Neural crest cell (in vitro differentiated cells): ENCODE results near the gene LEMD3. TPM values are rescaled to one million over a fixed set of nuclear protein-coding genes. Genes with fewer than 3 reads are reported as not detected.
A peak's percentile ranks its signal among the peaks of the same experiment; 100 is the strongest.

Source experiments
- DNase-seq: peaks from one replicate; pipeline ENCODE4 v3.0.0; 2021; ENCODE audit warnings: low read depth, mixed read lengths, low spot score
- H3K27ac Mint-ChIP-seq: one replicate; pipeline ENCODE4 v1.8.0; 2021; ENCODE audit warnings: mild to moderate bottlenecking, mixed read lengths; ENCODE audit not compliant: unreplicated experiment
- H3K27me3 Mint-ChIP-seq: 2 replicates; pipeline ENCODE4 v1.8.0; 2021; ENCODE audit warnings: low read depth, mild to moderate bottlenecking, mixed read lengths
- H3K36me3 Mint-ChIP-seq: 2 replicates; pipeline ENCODE4 v1.8.0; 2021; ENCODE audit warnings: low read depth, mild to moderate bottlenecking, mixed read lengths
- H3K4me1 Mint-ChIP-seq: 2 replicates; pipeline ENCODE4 v1.8.0; 2021; ENCODE audit warnings: mixed read lengths
- H3K4me3 Mint-ChIP-seq: one replicate; pipeline ENCODE4 v1.8.0; 2021; ENCODE audit warnings: mild to moderate bottlenecking, mixed read lengths
- H3K9me3 Mint-ChIP-seq: 2 replicates; pipeline ENCODE4 v1.8.0; 2021; ENCODE audit warnings: mixed read lengths
- total RNA-seq: library from RNA; stranded (reverse); gene quantifications from 2 replicates; pipeline ENCODE4 v1.2.1, GENCODE V29; 2021
- TF ChIP-seq, protein P1 (sequence below): fragments of 200-600 bp; sonication (generic); conservative IDR thresholded peaks from 2 replicates; pipeline ENCODE4 v1.5.0; 2021; ENCODE audit warnings: antibody characterized with exemption, mild to moderate bottlenecking

Gene LEMD3
- total RNA-seq, 1 donor from 2014 or later, result 27.8 TPM

DNA sequence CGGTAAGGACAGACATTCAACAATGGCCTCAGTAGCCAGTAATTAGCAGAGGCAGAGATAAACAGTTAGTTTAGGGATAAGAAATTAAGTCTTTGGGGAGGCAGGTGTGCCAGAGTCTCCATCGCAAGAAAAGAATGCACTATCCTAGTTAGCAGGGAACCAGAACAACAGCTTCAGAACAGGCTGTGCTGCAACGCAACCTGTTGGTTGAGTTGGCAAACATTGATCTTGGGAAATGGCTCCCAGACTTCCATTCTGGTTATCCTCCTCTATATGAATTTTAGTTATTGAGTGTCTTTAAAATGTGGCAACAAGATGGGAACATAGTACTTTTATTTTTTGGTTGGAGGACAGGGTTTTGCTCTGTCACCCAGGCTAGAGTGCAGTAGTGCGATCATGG lies 12.3 kb upstream of the LEMD3 start:
- TF ChIP-seq, protein P1, sequence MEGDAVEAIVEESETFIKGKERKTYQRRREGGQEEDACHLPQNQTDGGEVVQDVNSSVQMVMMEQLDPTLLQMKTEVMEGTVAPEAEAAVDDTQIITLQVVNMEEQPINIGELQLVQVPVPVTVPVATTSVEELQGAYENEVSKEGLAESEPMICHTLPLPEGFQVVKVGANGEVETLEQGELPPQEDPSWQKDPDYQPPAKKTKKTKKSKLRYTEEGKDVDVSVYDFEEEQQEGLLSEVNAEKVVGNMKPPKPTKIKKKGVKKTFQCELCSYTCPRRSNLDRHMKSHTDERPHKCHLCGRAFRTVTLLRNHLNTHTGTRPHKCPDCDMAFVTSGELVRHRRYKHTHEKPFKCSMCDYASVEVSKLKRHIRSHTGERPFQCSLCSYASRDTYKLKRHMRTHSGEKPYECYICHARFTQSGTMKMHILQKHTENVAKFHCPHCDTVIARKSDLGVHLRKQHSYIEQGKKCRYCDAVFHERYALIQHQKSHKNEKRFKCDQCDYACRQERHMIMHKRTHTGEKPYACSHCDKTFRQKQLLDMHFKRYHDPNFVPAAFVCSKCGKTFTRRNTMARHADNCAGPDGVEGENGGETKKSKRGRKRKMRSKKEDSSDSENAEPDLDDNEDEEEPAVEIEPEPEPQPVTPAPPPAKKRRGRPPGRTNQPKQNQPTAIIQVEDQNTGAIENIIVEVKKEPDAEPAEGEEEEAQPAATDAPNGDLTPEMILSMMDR, result no peak
- H3K4me1 Mint-ChIP-seq, result peaks cover 1% of the 10 kb centered on the region

DNA sequence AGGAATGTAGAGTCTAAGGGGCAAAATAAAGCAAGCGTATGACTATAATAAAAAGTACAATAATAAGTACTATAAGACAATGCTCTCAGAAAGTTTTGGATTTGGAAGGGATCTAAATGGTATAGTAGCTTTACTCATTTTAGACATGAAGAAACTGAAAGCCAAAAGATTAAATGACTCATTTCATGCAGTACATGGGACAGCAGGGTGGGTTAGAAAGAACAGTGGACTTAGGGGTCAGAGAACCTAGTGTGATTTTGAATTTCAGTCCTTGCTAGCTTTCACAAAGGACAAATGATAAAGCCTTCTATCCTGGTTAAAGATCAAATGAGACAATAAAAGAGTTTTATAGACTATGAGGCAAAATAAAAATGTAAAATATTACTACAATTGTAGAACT lies 6.8 kb upstream of the LEMD3 start:
- TF ChIP-seq, protein P1, result no peak
- Mint-ChIP-seq H3K36me3 (no peaks in the 10 kb centered on the region), H3K9me3 (no peaks in the 10 kb centered on the region), H3K27me3 (peaks cover 49% of the 10 kb centered on the region), H3K27ac (no peak overlapping the region), H3K4me3 (no peak overlapping the region), H3K4me1 (no peaks in the 10 kb centered on the region)
- no peak for DNase-seq

More for the DNA sequence above, 12.3 kb upstream of the LEMD3 start:
- DNase-seq, result no peak
- peaks cover 21% of the 10 kb centered on the region for H3K27me3 Mint-ChIP-seq
- no peaks in the 10 kb centered on the region for H3K9me3 Mint-ChIP-seq
- H3K36me3 Mint-ChIP-seq, result no peaks in the 10 kb centered on the region
- no peak overlapping the region for H3K27ac Mint-ChIP-seq
- no peak overlapping the region for H3K4me3 Mint-ChIP-seq

DNA sequence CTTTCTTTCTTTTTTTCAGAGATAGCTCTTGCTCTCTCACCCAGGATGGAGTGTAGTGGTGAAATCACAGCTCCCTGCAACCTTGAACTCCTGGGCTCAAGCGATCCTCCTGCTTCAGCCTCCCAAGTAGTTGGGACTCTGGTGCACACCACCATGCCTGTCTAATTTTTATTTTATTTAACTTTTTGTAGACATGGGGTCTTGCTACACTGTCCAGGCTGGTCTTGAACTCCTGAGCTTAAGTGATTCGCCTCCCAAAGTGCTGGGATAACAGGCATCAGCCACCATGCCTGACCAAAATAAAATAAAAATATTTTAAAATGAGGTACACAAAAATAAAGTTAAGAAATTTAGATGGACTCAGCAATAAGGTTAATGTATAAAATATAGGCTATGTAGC lies 5.1 kb upstream of the LEMD3 start:
- Mint-ChIP-seq H3K27ac (no peak overlapping the region), H3K4me1 (peaks cover 6% of the 10 kb centered on the region), H3K27me3 (peaks cover 57% of the 10 kb centered on the region), H3K36me3 (peaks cover 2% of the 10 kb centered on the region), H3K9me3 (no peaks in the 10 kb centered on the region), H3K4me3 (no peak overlapping the region)
- TF ChIP-seq, protein P1, result no peak
- no peak for DNase-seq

DNA sequence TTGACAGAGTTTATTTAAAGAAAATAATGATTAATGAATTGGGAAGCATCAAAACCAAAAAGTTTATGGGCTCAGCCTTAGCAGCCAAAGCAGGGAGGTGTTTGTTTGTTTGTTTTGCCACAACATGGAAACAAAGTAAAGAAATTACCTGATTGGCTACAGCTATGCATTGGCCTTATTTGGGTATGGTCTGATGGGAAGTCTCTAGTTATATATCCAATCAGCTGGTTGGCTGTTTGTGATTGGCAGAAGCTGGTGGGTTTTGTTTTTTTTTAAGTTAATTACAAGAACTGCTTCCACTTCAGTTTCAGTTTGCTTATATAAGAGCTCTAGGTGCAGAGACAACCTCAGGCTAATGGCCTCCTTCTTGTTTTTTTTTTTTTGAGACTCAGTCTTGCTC lies 4.6 kb upstream of the LEMD3 start:
- TF ChIP-seq, protein P1, result no peak
- Mint-ChIP-seq H3K36me3 (peaks cover 5% of the 10 kb centered on the region), H3K27me3 (peaks cover 57% of the 10 kb centered on the region), H3K4me1 (peaks cover 8% of the 10 kb centered on the region), H3K27ac (no peak overlapping the region), H3K4me3 (no peak overlapping the region), H3K9me3 (no peaks in the 10 kb centered on the region)
- DNase-seq, result no peak

DNA sequence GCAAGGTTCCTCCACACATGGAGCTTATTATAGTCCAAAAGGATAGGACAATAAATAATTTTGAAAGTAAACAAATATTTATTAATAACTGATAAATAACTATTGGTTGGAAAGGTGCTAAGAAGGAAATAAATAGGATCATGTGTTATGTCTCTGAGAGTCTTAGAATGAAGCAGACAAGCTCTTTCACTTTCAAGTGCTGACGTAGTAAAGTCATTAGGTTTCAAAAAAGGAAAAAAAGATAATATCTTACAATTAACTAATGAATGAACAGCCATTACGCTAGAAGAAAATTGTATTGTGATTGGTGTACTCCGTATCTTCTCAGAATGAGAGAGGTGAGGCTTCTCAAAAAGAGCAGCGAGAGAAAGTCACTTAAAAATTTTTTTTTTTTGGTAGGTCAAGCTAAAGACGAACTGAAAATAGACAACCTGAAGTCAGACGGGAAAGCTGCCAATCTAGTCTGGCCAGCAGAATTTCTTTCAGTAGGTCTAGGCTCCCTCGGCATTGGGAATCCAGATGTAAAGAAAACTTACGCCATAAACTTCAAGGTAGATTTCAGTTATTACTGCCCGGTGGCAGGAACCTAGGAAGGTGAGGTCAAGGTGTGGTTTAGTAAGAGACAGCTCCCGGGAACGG lies 583 bp upstream of the LEMD3 start:
- H3K9me3 Mint-ChIP-seq, result no peaks in the 10 kb centered on the region
- H3K4me3 Mint-ChIP-seq, result peak overlapping the region; percentile 100
- H3K27me3 Mint-ChIP-seq, result peaks cover 26% of the 10 kb centered on the region

More for the DNA sequence above, 583 bp upstream of the LEMD3 start:
- peaks cover 5% of the 10 kb centered on the region for H3K36me3 Mint-ChIP-seq
- peaks cover 35% of the 10 kb centered on the region for H3K4me1 Mint-ChIP-seq
- TF ChIP-seq, protein P1, result no peak
- H3K27ac Mint-ChIP-seq, result peak overlapping the region; percentile 100
- no peak for DNase-seq
